Renal cortical epithelial cell (primary cell): Measurements from ENCODE around the gene CTNNA2. TPM values are rescaled to one million over a fixed set of nuclear protein-coding genes. Genes with fewer than 3 reads are reported as not detected.
"Not testable (repeated sequence)": the region's sequence is repeated elsewhere in the genome, so short reads cannot be mapped to it uniquely, and the experiment has no call there.

ENCODE experiments used
- DNase-seq: peaks from one replicate; pipeline ENCODE4 v3.0.0-alpha.2; 2011; ENCODE audit warnings: low read depth
- total RNA-seq: library from RNA; depleted of rRNA; stranded (reverse); fragments of >200 nt; gene quantifications from 2 replicates; pipeline ENCODE4 v1.2.3, GENCODE V29; 2014

Gene CTNNA2
- total RNA-seq, 1 donor from 2014 or later = 0.35 TPM

DNA sequence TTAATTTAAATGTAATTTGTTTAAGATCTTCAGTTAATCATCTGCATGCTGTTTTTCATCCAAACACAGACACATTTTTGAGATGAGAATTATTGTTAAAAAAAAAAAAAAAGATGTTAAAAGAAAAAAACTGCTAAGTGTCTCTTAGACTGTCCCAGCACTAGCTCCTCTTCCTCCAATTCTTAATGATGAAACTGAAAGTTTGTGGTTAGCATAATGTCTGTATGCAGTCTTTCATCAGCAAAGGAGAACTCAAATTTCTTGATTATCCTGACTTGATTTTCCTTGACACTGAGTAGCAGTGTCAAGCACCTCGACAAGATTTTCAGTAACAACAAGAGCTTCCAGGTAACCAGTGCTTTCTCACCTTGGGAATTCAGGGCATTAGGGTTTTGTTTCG, 517.3 kb downstream of the CTNNA2 start:
- DNase-seq = no peak

DNA sequence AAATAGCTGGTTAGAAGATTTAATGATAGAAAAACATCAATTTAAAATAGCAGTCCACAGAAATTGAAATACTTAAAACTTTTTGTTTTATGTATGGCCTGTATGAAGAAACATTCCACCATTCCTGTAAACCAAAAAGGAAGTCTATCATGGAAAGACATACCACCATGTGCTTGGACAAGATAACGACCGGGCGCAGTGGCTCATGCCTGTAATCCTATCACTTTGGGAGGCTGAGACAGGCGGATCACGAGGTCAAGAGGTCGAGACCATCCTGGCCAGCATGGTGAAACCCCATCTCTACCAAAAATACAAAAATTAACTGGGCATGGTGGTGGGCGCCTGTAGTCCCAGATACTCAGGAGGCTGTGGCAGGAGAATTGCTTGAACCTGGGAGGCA, 519.8 kb downstream of the CTNNA2 start:
- DNase-seq = not testable (repeated sequence)

DNA sequence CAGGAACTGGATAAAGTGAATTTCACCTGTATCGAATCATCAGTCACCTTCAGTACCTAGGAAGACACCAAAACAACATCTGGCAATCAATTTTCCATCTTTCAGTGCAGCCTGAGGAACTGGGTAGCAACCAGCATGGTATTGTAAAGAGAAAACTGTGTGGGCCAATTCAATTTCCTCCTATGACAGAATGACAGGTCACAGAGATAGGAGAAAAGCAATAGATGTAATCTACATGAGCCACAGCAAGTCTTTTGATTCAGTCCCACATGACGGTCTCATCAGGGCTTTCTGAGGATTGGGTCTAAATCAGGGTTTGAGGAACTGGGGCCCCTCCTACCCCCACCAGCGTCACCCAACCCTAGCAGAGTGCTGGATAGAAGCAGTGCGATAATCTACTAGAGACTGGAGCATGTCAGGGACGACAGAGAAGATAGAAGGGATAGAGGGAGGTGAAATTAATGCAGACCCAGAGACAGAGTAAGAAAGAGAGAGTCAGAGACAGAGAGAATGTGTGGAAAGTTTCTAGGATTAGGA, 523.0 kb downstream of the CTNNA2 start:
- no peak for DNase-seq

DNA sequence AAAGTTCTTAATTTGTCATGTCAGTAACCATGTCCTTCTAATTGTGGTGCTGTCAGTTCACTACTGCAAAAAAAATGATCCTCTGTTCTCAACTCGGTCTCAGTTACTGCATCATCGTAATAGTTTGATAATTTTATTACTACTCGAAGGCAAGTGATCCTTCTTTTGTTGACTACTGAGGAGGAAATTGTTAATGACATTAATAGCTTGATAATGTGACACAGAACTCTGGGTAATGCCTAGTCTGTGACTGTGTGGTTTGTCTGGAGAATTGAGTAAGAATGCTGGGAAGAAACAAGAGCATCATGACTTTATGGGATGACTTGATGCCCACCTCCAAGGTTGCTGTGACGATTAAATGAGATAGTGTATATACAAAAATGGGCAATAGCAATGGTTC, 524.5 kb downstream of the CTNNA2 start:
- DNase-seq = no peak

- no peak for DNase-seq
Measured at GRCh38 chr2:80040226-80040625, 527.4 kb downstream of the CTNNA2 start.

DNA sequence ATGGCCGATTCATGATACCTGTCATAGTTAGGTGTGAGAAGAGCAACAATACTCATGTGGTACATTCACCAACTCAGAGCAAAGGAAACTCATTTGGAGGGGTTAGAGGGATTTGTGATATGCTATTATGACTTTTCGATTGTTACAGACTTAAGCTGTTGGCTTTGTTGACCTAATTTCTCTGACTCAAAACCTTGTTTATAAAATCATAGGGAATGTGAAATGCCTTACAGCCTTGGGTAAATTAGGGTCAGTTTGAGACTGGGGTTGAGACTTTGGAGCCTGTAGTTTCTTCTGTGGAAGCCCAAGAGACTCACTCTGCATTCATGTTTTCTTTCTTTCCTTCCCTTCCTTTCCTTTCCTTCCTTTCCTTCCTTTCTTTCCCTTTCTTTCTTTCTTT, 529.8 kb downstream of the CTNNA2 start:
- no peak for DNase-seq

GRCh38 chr2:80048296-80048695, 535.4 kb downstream of the CTNNA2 start:
- DNase-seq = no peak

- DNase-seq = no peak
Measured at GRCh38 chr2:80050246-80050645, 537.4 kb downstream of the CTNNA2 start.

DNA sequence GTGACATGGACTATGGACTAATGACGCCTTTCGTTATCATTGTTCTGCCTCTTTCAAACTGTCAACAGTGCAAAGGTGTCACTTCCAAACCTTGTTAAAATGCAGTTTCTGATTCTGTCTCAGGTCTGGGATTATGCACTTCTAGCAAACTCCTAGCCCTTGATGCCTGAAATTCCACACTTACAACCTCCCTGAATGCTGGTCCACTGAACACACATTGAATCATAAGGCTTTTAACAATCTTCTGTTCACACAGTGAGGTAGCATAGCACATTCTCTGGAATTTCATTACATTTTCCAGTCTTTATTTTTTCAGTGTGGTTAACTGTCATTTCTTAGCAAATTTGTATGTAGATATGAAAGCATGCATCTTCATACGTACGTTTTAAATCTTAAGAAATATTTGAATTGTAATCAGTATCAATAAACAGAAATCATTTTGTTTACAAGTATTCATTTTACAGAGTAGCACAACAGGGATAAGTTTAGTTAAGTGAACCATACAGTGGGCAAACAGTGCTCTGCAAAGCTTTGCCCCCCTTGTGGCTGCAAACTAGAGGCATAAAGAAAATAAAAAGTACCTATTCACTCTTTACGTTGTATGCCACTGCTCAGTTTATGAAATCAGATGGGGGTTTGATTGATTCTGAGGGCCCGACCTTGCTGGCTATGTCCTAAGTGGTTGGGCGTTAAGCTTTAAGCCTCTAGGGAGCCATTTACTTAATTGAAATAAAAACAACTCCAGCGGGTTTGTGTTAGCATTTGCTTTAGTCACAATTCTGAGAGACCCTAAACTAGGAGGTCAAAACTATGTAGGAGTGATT, 540.9 kb downstream of the CTNNA2 start:
- peak; percentile 80 for DNase-seq

DNA sequence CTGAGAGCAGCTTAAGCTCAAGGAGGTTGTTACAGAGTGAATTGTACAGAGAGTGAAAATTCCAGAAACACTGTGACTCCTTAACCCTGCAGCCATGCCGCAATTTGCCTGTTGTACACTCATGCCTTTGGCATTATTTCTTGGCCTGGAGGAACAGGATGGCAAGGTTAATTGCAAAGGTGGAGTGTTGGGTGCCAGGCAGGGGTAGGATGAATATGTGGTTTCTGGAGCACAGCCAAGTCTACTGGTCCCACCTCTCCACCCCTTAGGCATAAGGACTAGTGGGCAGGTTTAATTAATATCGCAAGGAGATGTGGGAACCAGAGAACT, 541.5 kb downstream of the CTNNA2 start:
- DNase-seq = peak; percentile 98

DNA sequence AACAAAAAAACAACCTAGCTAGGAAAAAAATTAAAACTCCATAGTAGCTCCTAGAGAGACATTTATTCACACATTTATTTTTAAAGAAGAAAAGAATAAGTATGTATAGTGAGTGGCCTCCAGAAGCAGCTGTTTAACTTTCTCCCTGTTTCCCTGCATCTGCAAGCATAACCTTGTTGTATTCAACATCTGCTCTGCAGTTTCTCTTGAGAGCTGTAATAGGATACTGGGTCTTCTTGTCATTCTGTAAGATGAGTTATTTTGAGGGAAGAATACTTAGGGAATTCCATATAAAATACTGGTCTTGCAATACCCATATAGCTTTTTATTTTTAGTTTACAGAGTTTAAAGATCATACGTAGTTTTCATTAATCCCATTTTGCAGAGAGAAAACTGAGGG, 545.1 kb downstream of the CTNNA2 start:
- no peak for DNase-seq

DNA sequence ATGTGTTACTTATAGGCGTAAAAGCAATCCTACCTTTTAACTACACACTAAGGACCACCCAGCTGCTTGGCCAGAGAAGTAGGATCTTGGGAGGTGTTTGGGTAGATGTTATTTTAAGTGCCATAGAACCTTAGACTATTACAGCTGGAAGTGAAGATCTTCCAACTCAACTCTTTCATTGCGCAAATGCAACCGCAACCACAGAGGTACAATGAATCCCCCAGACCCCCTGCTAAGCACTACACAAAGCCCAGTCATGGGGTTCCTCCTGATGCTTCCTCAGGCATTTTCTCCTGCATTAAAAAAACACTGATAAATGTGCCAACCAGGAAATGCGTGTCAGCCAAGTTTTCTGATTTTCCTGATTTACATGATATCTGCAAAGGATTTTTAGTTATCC, 545.7 kb downstream of the CTNNA2 start:
- DNase-seq = no peak

DNA sequence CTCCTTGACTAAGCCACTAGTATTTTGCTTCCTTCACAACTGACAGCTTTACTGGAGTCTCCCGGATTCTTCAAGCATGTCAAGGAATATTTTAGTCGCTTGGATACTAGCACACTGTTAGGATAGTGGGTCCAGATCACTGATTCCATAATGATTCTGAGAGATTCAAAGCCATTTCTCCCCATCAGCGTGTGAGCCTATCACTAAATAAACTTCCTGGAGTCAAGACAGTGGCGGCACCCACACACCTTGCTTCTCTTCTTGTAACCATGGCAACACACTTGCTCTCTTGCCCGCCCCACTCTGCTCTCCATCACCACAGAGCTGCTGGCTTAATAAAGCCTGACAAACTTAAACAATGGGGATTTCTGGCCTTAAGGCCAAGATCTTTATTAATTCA, 546.6 kb downstream of the CTNNA2 start:
- DNase-seq = peak; percentile 51

DNA sequence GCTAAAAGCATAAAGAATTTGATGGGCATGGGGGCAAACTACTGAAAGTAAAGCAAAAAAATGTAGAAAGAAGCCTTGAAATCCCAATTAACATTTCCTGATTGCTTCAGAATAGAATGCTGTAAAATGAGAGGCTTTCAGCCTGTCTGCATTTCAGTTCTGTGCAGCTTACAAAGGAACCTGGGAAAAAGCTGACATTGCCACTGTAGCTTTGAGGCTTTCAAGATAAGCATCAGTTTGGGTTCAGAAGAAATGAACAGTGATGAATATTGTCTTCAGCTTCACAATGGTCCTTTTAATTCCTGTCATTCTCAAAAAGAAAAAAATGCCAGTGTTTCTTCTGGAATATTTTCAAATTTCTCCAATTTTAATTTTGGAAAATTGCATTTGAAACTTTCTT, 549.0 kb downstream of the CTNNA2 start:
- no peak for DNase-seq

GRCh38 chr2:80062298-80062697, 549.4 kb downstream of the CTNNA2 start:
- no peak for DNase-seq

DNA sequence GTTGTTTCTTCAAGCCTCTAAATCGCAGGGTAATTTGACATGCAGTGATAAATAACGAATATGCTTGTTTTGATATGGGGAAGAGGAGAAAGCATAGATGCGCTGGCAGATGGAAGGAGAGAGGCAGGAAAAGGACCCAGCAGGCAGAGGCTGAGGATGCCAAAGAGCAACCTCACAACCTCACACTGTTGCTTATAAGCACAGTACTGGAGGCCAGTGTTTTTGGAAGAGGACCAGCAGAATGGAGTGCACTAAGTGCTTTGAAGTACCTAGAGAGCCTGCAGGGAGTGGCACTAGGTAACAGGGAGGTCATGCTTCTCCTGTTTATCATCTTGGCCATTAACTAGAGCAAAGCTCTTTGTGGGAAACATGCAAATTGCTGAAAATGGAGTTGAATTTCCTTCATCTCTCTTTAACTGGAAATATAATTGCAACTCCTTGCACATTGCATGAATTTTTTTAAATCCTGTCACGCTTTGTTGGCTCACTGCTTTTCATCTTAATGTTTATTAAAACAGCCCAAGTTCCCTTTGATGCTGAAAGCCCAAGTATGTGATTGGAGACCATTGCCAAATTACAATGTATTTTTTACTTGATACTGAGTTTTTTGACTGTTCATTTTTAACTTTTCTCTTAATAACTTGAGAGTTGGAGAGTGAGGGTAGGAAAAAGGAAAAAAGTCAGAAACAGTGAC, 555.3 kb downstream of the CTNNA2 start:
- DNase-seq = peak; percentile 78

DNA sequence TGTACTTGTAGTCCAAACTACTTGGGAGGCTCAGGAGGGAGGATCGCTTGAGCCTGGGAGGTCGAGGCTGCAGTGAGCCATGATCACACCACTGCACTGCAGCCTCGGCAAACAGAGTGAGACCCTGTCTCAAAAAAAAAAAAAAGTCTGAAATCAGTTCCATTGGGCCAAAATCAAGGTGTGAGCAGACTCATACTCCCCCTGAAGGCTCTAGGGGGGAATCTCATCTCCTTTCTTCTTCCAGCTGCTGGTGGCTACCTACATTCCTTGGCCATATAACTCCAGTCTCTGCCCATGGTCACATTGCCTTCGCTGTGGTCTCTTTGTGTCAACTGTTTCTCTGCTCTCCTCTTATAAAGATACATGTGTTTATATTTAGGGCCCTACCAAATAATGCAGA, 557.7 kb downstream of the CTNNA2 start:
- DNase-seq = no peak

DNA sequence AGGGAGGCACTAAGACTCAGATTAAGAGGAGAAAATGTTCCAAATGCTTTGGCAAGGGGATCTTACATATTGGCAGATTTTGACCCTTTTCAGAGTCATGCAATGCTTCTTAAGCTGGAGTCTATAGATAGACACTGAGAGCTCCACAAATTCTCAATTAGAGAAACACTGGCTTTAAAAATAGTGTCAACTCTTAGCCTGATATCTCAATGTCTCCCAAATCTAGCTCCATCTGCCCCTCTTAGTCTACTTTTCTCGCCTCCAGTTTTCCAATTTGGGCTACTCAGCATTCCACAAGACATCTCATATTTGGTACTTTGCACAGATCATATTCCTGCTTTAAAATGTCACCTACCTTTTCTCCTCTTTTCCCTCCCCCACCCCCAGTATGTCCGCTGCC, 559.1 kb downstream of the CTNNA2 start:
- DNase-seq = no peak

DNA sequence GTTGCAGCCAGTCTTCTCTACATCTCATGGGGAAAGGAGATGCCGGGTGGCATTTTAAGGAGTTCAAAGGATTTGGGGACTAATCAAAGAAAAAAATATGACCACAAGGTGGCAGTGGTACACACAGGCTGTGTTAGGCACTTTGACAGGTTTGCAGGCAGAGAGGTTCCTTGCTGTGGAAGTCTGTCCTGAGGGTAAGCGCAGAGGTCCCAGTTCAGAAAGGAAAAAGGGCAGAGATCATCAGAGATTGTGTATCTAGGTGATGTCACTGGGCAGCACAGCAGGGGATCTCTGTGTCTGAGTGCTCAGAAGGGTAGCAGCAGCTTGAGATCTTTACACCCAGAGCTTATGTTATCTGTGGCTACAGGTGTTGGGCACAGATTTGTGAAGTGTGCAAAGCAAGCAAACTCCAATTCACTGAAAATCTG, 560.3 kb downstream of the CTNNA2 start:
- DNase-seq = peak; percentile 65

DNA sequence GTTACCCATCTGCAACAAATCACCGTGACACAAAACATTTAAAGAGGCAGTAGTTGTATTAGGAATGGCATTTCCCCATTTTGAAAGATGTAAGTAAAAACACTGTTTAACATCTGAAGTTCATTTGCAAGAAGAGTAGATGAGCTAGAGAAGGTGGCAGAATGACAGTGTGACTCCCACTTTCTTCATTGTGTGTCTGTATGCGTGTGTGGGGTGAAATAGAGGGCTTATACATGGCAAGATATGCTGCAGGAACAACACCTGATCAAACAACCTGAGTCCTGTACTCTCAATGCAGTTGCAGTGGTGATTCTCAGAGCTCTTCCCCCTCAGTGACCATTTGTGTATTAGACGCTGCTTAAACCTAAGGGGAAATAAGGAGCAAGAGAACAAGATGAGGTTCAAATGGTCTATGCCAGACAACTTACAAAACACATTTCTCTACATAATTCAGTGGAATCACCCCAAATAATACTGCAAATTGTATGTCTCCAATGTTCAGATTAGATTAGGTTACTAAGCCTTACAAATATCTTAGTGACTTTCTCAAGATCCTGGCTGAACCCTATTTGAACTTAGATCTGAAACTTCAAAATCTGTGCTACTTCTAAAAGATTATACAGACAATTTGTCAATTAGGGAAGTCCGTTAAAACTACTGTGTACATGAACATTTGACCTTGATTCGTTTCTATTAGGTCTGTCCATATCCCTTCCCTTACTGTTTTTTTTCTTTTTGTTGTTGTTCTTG, 561.6 kb downstream of the CTNNA2 start:
- DNase-seq = no peak

DNA sequence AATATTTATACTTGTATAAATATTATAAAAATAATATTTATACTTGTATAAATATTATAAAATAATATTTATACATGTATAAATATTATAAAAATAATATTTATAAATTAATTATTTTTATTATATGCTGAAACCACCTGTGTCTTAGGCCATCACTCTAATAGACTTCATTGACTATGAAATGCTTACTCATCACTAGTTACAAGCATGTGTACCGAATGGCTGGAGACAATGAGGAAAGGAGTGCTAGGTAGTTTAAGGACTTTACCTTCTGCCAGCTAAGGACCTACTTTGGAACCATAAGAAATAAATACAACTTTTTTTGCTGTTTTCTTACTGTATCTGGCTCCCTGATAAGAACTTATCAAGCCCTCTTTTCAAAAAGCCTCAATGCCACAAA, 562.9 kb downstream of the CTNNA2 start:
- no peak for DNase-seq

- no peak for DNase-seq
Measured at GRCh38 chr2:80078290-80079036, 565.6 kb downstream of the CTNNA2 start.
